ENCODE results near the gene AIFM1. TPM values are rescaled to one million over a fixed set of nuclear protein-coding genes. Genes with fewer than 3 reads are reported as not detected.

The AIFM1 gene
- total and polyA plus RNA-seq, 2 experiments from 2014 or later = 29.6 to 47.3 TPM

DNA sequence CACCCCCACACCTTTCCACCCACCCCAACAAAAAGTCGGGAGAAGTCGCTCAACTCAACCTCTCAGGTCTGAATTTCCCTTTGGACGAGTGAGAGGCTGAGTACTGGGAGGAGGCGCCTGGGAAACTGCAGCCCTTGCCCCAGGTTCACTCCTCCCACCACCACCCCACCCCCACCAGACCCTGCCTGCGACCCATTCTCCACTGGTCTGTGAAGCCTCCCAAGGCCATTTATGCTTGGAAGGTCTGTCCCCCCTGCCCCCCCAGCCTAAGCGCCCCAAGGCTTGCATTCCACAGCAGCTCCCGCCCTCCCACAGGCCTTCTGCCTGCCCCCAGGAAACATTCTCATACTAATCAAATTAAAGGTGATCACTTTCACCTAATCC, 82.5 kb downstream of the AIFM1 start:
- H3K27me3 ChIP-seq (ENCODE audit: insufficient read depth) = no peaks in the 10 kb centered on the region
- H3K36me3 ChIP-seq (ENCODE audit: insufficient read depth) = no peaks in the 10 kb centered on the region
- peak; percentile 34 for DNase-seq (ENCODE audit: low spot score)
- Mint-ChIP-seq H3K9me3 (no peaks in the 10 kb centered on the region), H3K27ac (no peak overlapping the region), H3K36me3 (ENCODE audit: low read depth) (no peaks in the 10 kb centered on the region), H3K27me3 (ENCODE audit: insufficient read depth, low read depth, poor library complexity) (peaks cover 8% of the 10 kb centered on the region), H3K4me1 (peaks cover 28% of the 10 kb centered on the region), H3K4me3 (no peak overlapping the region)
- ATAC-seq = peak; percentile 73
- no peaks in the 10 kb centered on the region for H3K79me2 ChIP-seq (replicated peaks; ENCODE audit: insufficient read depth)
- H3F3A ChIP-seq (replicated peaks; ENCODE audit: low read depth) = no peaks in the 10 kb centered on the region
- no peaks in the 10 kb centered on the region for H4K20me1 ChIP-seq (replicated peaks; ENCODE audit: insufficient read depth)
- H2AFZ ChIP-seq = no peak overlapping the region
- no peak overlapping the region for H3K27ac ChIP-seq (ENCODE audit: low read depth)
- no peak overlapping the region for H3K4me2 ChIP-seq
- TF ChIP-seq ZNF462 (CRISPR knock-in tag; IDR thresholded peaks at IDR 0.05) = no peak
- TF ChIP-seq, protein P1, sequence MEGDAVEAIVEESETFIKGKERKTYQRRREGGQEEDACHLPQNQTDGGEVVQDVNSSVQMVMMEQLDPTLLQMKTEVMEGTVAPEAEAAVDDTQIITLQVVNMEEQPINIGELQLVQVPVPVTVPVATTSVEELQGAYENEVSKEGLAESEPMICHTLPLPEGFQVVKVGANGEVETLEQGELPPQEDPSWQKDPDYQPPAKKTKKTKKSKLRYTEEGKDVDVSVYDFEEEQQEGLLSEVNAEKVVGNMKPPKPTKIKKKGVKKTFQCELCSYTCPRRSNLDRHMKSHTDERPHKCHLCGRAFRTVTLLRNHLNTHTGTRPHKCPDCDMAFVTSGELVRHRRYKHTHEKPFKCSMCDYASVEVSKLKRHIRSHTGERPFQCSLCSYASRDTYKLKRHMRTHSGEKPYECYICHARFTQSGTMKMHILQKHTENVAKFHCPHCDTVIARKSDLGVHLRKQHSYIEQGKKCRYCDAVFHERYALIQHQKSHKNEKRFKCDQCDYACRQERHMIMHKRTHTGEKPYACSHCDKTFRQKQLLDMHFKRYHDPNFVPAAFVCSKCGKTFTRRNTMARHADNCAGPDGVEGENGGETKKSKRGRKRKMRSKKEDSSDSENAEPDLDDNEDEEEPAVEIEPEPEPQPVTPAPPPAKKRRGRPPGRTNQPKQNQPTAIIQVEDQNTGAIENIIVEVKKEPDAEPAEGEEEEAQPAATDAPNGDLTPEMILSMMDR (conservative IDR thresholded peaks at IDR 0.05; ENCODE audit: low read depth in 2 of 2) = no peak
- no peaks in the 10 kb centered on the region for H3K9me2 ChIP-seq (ENCODE audit: insufficient read depth)
- peaks cover 3% of the 10 kb centered on the region; the same call in 1 of the 2 replicates for H3K4me1 ChIP-seq (ENCODE audit: insufficient read depth)
- H3K4me3 ChIP-seq = no peak overlapping the region

Measured in GM23338 (cell line).